Astrocyte (in vitro differentiated cells and primary cell): ENCODE measurements around the gene BCL2A1. TPM values are rescaled to one million over a fixed set of nuclear protein-coding genes. Genes with fewer than 3 reads are reported as not detected.
A peak's percentile ranks its signal among the peaks of the same experiment; 100 is the strongest.
"Not testable (repeated sequence)": the region's sequence is repeated elsewhere in the genome, so short reads cannot be mapped to it uniquely, and the experiment has no call there.

ENCODE experiments used
- DNase-seq: peaks from one replicate; pipeline ENCODE4 v3.0.0-alpha.2; 2010; ENCODE audit warnings: low read depth
- FAIRE-seq: peaks from 2 replicates; lab custom pipeline; 2011; peaks lifted over from hg19 to GRCh38; lab: Jason Lieb, UNC
- H2AFZ ChIP-seq: 2 replicates; pipeline ENCODE4 v1.6.0; 2012; ENCODE audit warnings: low read depth, low read length, inconsistent platforms
- H3K27ac ChIP-seq: 2 replicates; pipeline ENCODE4 v1.5.1; 2011; ENCODE audit warnings: low read depth, low read length, inconsistent platforms
- H3K27me3 ChIP-seq: 2 replicates; pipeline ENCODE4 v1.6.0; 2011; ENCODE audit warnings: low read length, inconsistent platforms; ENCODE audit not compliant: insufficient read depth
- H3K36me3 ChIP-seq: 2 replicates; pipeline ENCODE4 v1.5.1; 2011; ENCODE audit warnings: low read length, inconsistent platforms; ENCODE audit not compliant: insufficient read depth
- H3K4me1 ChIP-seq: 2 replicates; pipeline ENCODE4 v1.5.1; 2011; ENCODE audit warnings: low read length, inconsistent platforms; ENCODE audit not compliant: insufficient read depth
- H3K4me2 ChIP-seq: 2 replicates; pipeline ENCODE4 v1.6.0; 2012; ENCODE audit warnings: low read length, inconsistent platforms
- H3K4me3 ChIP-seq: 2 replicates; pipeline ENCODE4 v1.5.1; 2011; ENCODE audit warnings: low read depth, mild to moderate bottlenecking, low read length, inconsistent platforms; ENCODE audit not compliant: insufficient read depth
- H3K79me2 ChIP-seq: 2 replicates; pipeline ENCODE4 v1.6.0; 2012; ENCODE audit warnings: mild to moderate bottlenecking, low read length, inconsistent platforms; ENCODE audit not compliant: insufficient read depth
- H3K9ac ChIP-seq: 2 replicates; pipeline ENCODE4 v1.6.0; 2012; ENCODE audit warnings: mild to moderate bottlenecking, low read length, inconsistent platforms
- H3K9me3 ChIP-seq: 2 replicates; pipeline ENCODE4 v1.5.1; 2012; ENCODE audit warnings: low read depth, mild to moderate bottlenecking, low read length, inconsistent platforms; ENCODE audit not compliant: insufficient read depth
- H4K20me1 ChIP-seq: 2 replicates; pipeline ENCODE4 v1.6.0; 2012; ENCODE audit warnings: low read length, inconsistent platforms; ENCODE audit not compliant: insufficient read depth
- H3K27ac Mint-ChIP-seq: one replicate; pipeline ENCODE4 v1.8.0; 2021; ENCODE audit warnings: mild to moderate bottlenecking, mixed read lengths; ENCODE audit not compliant: unreplicated experiment
- H3K27me3 Mint-ChIP-seq: one replicate; pipeline ENCODE4 v1.8.0; 2021; ENCODE audit warnings: low read depth, mixed read lengths; ENCODE audit not compliant: unreplicated experiment
- H3K36me3 Mint-ChIP-seq: one replicate; pipeline ENCODE4 v1.8.0; 2021; ENCODE audit warnings: low read depth, mixed read lengths; ENCODE audit not compliant: unreplicated experiment
- H3K4me1 Mint-ChIP-seq: one replicate; pipeline ENCODE4 v1.8.0; 2021; ENCODE audit warnings: low read depth, mixed read lengths; ENCODE audit not compliant: unreplicated experiment
- H3K4me3 Mint-ChIP-seq: one replicate; pipeline ENCODE4 v1.8.0; 2021; ENCODE audit warnings: mild to moderate bottlenecking, moderate library complexity, mixed read lengths; ENCODE audit not compliant: unreplicated experiment
- H3K9me3 Mint-ChIP-seq: one replicate; pipeline ENCODE4 v1.8.0; 2021; ENCODE audit warnings: mild to moderate bottlenecking, mixed read lengths; ENCODE audit not compliant: unreplicated experiment
- CTCF ChIP-seq: IDR thresholded peaks from 2 replicates; pipeline ENCODE4 v1.5.1; 2011; ENCODE audit warnings: low read depth, mild to moderate bottlenecking, inconsistent platforms, low read length, moderate library complexity; ENCODE audit not compliant: insufficient read depth
- EZH2 ChIP-seq: IDR thresholded peaks from 2 replicates; pipeline ENCODE4 v1.6.1; 2012; ENCODE audit warnings: mild to moderate bottlenecking, low read length, inconsistent platforms; ENCODE audit not compliant: insufficient read depth
- total RNA-seq: library from RNA; stranded (reverse); gene quantifications from 2 replicates; pipeline ENCODE4 v1.2.1, GENCODE V29; 2021

Gene BCL2A1
- total RNA-seq, 1 donor from 2014 or later: not detected

GRCh38 chr15:79919090-79919748, 51.8 kb downstream of the BCL2A1 start:
- Mint-ChIP-seq H3K36me3 (peaks cover 62% of the 10 kb centered on the region), H3K27ac (peak overlapping the region; percentile 80), H3K9me3 (peaks cover 53% of the 10 kb centered on the region), H3K27me3 (no peaks in the 10 kb centered on the region), H3K4me3 (peak overlapping the region; percentile 40), H3K4me1 (peaks cover 7% of the 10 kb centered on the region)
- TF ChIP-seq CTCF: no peak
- no peak for TF ChIP-seq EZH2
- Histone ChIP-seq H3K9me3 (peaks cover 29% of the 10 kb centered on the region), H3K4me2 (no peak overlapping the region), H2AFZ (no peak overlapping the region), H3K4me1 (peaks cover 5% of the 10 kb centered on the region), H3K79me2 (peaks cover 28% of the 10 kb centered on the region), H3K36me3 (peaks cover 2% of the 10 kb centered on the region), H4K20me1 (peaks cover 10% of the 10 kb centered on the region), H3K27me3 (no peaks in the 10 kb centered on the region), H3K27ac (no peak overlapping the region), H3K9ac (no peak overlapping the region), H3K4me3 (no peak overlapping the region)
- DNase-seq: no peak
- FAIRE-seq: no peak

GRCh38 chr15:79918278-79918677, 52.7 kb downstream of the BCL2A1 start:
- Histone ChIP-seq H3K27me3 (no peaks in the 10 kb centered on the region), H3K9me3 (peaks cover 29% of the 10 kb centered on the region), H3K4me3 (no peak overlapping the region), H4K20me1 (peaks cover 10% of the 10 kb centered on the region), H3K9ac (no peak overlapping the region), H3K79me2 (peaks cover 28% of the 10 kb centered on the region), H3K36me3 (peaks cover 2% of the 10 kb centered on the region), H2AFZ (no peak overlapping the region), H3K4me1 (peaks cover 5% of the 10 kb centered on the region), H3K27ac (no peak overlapping the region), H3K4me2 (no peak overlapping the region)
- H3K27me3 Mint-ChIP-seq: no peaks in the 10 kb centered on the region
- H3K4me3 Mint-ChIP-seq: no peak overlapping the region
- FAIRE-seq: no peak
- DNase-seq: no peak
- no peak overlapping the region for H3K27ac Mint-ChIP-seq
- no peak for TF ChIP-seq EZH2
- no peak for TF ChIP-seq CTCF
- H3K4me1 Mint-ChIP-seq: peaks cover 7% of the 10 kb centered on the region
- peaks cover 51% of the 10 kb centered on the region for H3K9me3 Mint-ChIP-seq
- peaks cover 62% of the 10 kb centered on the region for H3K36me3 Mint-ChIP-seq

GRCh38 chr15:79916502-79917132, 54.4 kb downstream of the BCL2A1 start:
- peaks cover 2% of the 10 kb centered on the region for H3K36me3 ChIP-seq
- FAIRE-seq (no peak), DNase-seq (no peak)
- no peaks in the 10 kb centered on the region for H4K20me1 ChIP-seq
- no peak overlapping the region for H2AFZ ChIP-seq
- Mint-ChIP-seq H3K27ac (no peak overlapping the region), H3K9me3 (peaks cover 48% of the 10 kb centered on the region), H3K4me3 (no peak overlapping the region), H3K4me1 (peaks cover 4% of the 10 kb centered on the region), H3K36me3 (peaks cover 67% of the 10 kb centered on the region), H3K27me3 (no peaks in the 10 kb centered on the region)
- peaks cover 12% of the 10 kb centered on the region for H3K79me2 ChIP-seq
- H3K9me3 ChIP-seq: peaks cover 29% of the 10 kb centered on the region
- no peaks in the 10 kb centered on the region for H3K27me3 ChIP-seq
- H3K4me3 ChIP-seq: no peak overlapping the region
- H3K4me2 ChIP-seq: no peak overlapping the region
- no peak for TF ChIP-seq EZH2
- no peak for TF ChIP-seq CTCF
- no peaks in the 10 kb centered on the region for H3K4me1 ChIP-seq
- H3K9ac ChIP-seq: no peak overlapping the region
- H3K27ac ChIP-seq: no peak overlapping the region

GRCh38 chr15:79915776-79916501, 55.1 kb downstream of the BCL2A1 start:
- not testable (repeated sequence) for H3K4me3 ChIP-seq, H3K27ac ChIP-seq, H3K79me2 ChIP-seq, DNase-seq, H2AFZ ChIP-seq, H3K4me1 Mint-ChIP-seq, H3K4me2 ChIP-seq, H3K9ac ChIP-seq, FAIRE-seq, H3K27me3 Mint-ChIP-seq, H3K4me1 ChIP-seq, H3K27me3 ChIP-seq, H3K4me3 Mint-ChIP-seq, H3K36me3 ChIP-seq, H4K20me1 ChIP-seq
- Mint-ChIP-seq H3K9me3 (peaks cover 42% of the 10 kb centered on the region), H3K36me3 (peaks cover 62% of the 10 kb centered on the region), H3K27ac (peak overlapping the region; percentile 18)
- H3K9me3 ChIP-seq: peaks cover 29% of the 10 kb centered on the region
